Fibroblast of lung (primary cell): Measurements from ENCODE around the gene C1orf198. TPM values are rescaled to one million over a fixed set of nuclear protein-coding genes. Genes with fewer than 3 reads are reported as not detected.

Source experiments
- DNase-seq, 2 donors: peaks; one replicate each; pipeline versions ENCODE4 v3.0.0 to v3.0.0-alpha.2; 2010; ENCODE audit warnings: low read depth in 2 of 2
- H2AFZ ChIP-seq: 2 replicates; pipeline ENCODE4 v1.5.1; 2012; ENCODE audit warnings: low read length, control low read depth, inconsistent platforms
- H3K27ac ChIP-seq: 2 replicates; pipeline ENCODE4 v1.5.1; 2011; ENCODE audit warnings: low read length, control low read depth; ENCODE audit not compliant: insufficient read depth
- H3K27me3 ChIP-seq: 2 replicates; pipeline ENCODE4 v1.5.1; 2011; ENCODE audit warnings: mild to moderate bottlenecking, low read length; ENCODE audit not compliant: control insufficient read depth, insufficient read depth
- H3K36me3 ChIP-seq: 2 replicates; pipeline ENCODE4 v1.5.1; 2011; ENCODE audit warnings: low read length; ENCODE audit not compliant: control insufficient read depth, insufficient read depth
- H3K4me1 ChIP-seq: 2 replicates; pipeline ENCODE4 v1.5.1; 2011; ENCODE audit warnings: low read length; ENCODE audit not compliant: control insufficient read depth, insufficient read depth; ENCODE audit errors: extremely low read depth
- H3K4me2 ChIP-seq: 2 replicates; pipeline ENCODE4 v1.5.1; 2011; ENCODE audit warnings: low read length, control low read depth; ENCODE audit not compliant: insufficient read depth; ENCODE audit errors: extremely low read depth
- H3K4me3 ChIP-seq, 4 experiments: fragments of 200-600 bp in 1 of 4; sonication (generic) in 1 of 4; replicated peaks in 1 of 4; 2 replicates each; pipeline ENCODE4 v1.5.1; 2011 to 2016; ENCODE audit warnings: low read length in 4 of 4, low read depth in 3 of 4, mild to moderate bottlenecking in 3 of 4, control low read depth in 2 of 4, inconsistent platforms in 1 of 4, mixed read lengths in 1 of 4; ENCODE audit not compliant: insufficient read depth in 1 of 4; ENCODE audit errors: control extremely low read depth in 1 of 4
- H3K79me2 ChIP-seq: 2 replicates; pipeline ENCODE4 v1.5.1; 2012; ENCODE audit warnings: mild to moderate bottlenecking, low read length, inconsistent platforms; ENCODE audit not compliant: control insufficient read depth, insufficient read depth
- H3K9ac ChIP-seq: 2 replicates; pipeline ENCODE4 v1.5.1; 2011; ENCODE audit warnings: mild to moderate bottlenecking, low read length, control low read depth; ENCODE audit not compliant: insufficient read depth
- H3K9me3 ChIP-seq: 2 replicates; pipeline ENCODE4 v1.5.1; 2012; ENCODE audit warnings: low read depth, low read length; ENCODE audit not compliant: control insufficient read depth, insufficient read depth
- H4K20me1 ChIP-seq: 2 replicates; pipeline ENCODE4 v1.5.1; 2011; ENCODE audit warnings: low read length; ENCODE audit not compliant: control insufficient read depth, insufficient read depth; ENCODE audit errors: extremely low read depth
- EZH2 ChIP-seq: IDR thresholded peaks from 2 replicates; pipeline ENCODE4 v1.5.1; 2012; ENCODE audit warnings: low read length, control low read depth, mild to moderate bottlenecking; ENCODE audit errors: missing control alignments
- polyA plus RNA-seq, 2 donors: library from polyadenylated mRNA; depleted of rRNA in 1 of 2; stranded (reverse) in 1 of 2; unstranded in 1 of 2; fragments of >200 nt; gene quantifications; 2 replicates each; pipeline ENCODE4 v1.2.1, GENCODE V29; 2011 to 2012; ENCODE audit warnings: missing spikeins in 1 of 2
- total RNA-seq: library from RNA; depleted of rRNA; stranded (reverse); fragments of >200 nt; gene quantifications from 2 replicates; pipeline ENCODE4 v1.2.1, GENCODE V29; 2014
- TF ChIP-seq, protein P1 (sequence below), 2 donors: IDR thresholded peaks in 1 of 2; conservative IDR thresholded peaks in 1 of 2; 1 replicate in 1 of 2; 2 replicates in 1 of 2; pipeline ENCODE4 v1.5.1; 2011 to 2012; ENCODE audit warnings: low read length in 2 of 2, control low read depth in 1 of 2, inconsistent platforms in 1 of 2, low read depth in 1 of 2, mild to moderate bottlenecking in 1 of 2

The C1orf198 gene
- total and polyA plus RNA-seq, 2 donors (not counting 1 experiment from before 2014, with no cell fraction given): 57.8 to 215 TPM

DNA sequence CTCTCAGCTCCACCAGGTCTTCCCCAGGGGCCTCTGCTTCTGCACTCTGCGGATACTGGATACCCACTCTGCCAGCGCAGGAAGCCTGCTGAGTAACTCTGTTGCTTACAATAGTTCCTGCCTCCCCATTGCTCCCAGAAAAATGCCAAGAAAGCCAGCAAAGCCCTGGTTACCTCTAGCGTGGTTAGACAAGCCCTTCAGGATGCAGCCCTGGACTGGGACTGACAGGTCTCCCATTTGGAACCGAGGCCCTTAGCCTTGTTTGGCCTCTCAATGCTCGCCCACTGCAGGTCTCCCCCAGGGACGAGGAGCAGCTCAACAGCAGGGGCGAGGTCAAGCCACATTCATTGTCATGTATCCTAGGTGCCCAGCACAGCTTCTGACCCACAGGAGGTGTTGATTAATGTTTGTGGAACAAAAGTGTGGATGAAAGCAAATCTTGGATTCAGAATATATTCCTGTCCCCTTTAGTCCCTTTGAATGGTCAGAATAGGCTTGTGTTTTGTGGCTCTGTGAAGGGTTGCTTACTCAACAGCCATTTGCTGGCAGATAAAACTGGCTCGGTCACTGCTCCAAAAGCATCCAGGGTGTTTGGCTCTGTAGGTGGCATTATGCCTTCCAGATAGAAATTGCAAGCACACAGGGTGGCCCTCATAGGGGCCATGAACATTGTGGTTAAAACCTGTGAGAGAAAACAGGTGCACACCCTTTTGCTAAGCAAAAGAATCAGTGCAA, 58.9 kb downstream of the C1orf198 start:
- no peak overlapping the region for H3K4me3 ChIP-seq
- no peak overlapping the region for H3K9ac ChIP-seq
- H3K9me3 ChIP-seq: no peaks in the 10 kb centered on the region
- no peak overlapping the region for H3K27ac ChIP-seq
- H2AFZ ChIP-seq: no peak overlapping the region
- H3K79me2 ChIP-seq: no peaks in the 10 kb centered on the region
- no peak for DNase-seq
- H3K4me1 ChIP-seq: no peaks in the 10 kb centered on the region
- no peaks in the 10 kb centered on the region for H4K20me1 ChIP-seq
- peaks cover 2% of the 10 kb centered on the region for H3K27me3 ChIP-seq
- H3K4me2 ChIP-seq: no peak overlapping the region
- H3K36me3 ChIP-seq: no peaks in the 10 kb centered on the region
- TF ChIP-seq EZH2: no peak

DNA sequence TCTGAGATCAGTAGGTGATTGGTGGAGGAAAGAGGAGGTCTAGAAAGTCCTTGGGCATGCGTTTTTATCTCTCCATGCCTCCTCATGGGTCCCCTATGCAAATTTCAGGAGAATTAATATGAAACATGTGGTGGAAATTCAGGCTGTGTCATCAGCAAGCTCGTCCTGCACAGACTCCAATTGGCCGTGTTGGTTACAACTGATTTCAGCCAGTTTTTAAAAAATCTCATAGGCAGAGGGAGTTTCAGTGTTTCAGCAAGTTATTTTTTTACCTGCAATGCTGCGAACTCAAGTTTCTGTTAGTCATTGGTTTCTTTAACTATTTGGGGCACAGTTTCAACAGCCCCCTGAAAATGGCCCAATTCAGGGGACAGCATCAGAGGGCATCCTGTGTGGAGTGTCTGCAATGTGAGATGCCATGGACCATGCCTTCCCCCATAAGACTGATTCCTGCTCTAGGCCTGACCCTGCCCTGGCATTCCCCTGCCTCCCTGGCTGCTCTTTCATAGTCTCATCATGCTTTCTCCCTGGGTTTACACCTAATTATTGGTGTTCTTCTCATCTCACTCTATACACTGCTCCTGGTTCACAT, 59.9 kb downstream of the C1orf198 start:
- no peaks in the 10 kb centered on the region for H3K9me3 ChIP-seq
- H3K27ac ChIP-seq: no peak overlapping the region
- no peaks in the 10 kb centered on the region for H3K36me3 ChIP-seq
- H3K4me3 ChIP-seq: no peak overlapping the region
- no peak overlapping the region for H3K9ac ChIP-seq
- H2AFZ ChIP-seq: no peak overlapping the region
- no peaks in the 10 kb centered on the region for H3K79me2 ChIP-seq
- H4K20me1 ChIP-seq: no peaks in the 10 kb centered on the region
- peaks cover 2% of the 10 kb centered on the region for H3K27me3 ChIP-seq
- H3K4me1 ChIP-seq: no peaks in the 10 kb centered on the region
- TF ChIP-seq, protein P1, sequence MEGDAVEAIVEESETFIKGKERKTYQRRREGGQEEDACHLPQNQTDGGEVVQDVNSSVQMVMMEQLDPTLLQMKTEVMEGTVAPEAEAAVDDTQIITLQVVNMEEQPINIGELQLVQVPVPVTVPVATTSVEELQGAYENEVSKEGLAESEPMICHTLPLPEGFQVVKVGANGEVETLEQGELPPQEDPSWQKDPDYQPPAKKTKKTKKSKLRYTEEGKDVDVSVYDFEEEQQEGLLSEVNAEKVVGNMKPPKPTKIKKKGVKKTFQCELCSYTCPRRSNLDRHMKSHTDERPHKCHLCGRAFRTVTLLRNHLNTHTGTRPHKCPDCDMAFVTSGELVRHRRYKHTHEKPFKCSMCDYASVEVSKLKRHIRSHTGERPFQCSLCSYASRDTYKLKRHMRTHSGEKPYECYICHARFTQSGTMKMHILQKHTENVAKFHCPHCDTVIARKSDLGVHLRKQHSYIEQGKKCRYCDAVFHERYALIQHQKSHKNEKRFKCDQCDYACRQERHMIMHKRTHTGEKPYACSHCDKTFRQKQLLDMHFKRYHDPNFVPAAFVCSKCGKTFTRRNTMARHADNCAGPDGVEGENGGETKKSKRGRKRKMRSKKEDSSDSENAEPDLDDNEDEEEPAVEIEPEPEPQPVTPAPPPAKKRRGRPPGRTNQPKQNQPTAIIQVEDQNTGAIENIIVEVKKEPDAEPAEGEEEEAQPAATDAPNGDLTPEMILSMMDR (conservative IDR thresholded peaks at IDR 0.05 in 1 of 2, IDR thresholded peaks at IDR 0.05 in 1 of 2; ENCODE audit: low read depth in 1 of 2, low read length in 2 of 2): no peak
- no peak for TF ChIP-seq EZH2
- no peak overlapping the region for H3K4me2 ChIP-seq
- DNase-seq: no peak

DNA sequence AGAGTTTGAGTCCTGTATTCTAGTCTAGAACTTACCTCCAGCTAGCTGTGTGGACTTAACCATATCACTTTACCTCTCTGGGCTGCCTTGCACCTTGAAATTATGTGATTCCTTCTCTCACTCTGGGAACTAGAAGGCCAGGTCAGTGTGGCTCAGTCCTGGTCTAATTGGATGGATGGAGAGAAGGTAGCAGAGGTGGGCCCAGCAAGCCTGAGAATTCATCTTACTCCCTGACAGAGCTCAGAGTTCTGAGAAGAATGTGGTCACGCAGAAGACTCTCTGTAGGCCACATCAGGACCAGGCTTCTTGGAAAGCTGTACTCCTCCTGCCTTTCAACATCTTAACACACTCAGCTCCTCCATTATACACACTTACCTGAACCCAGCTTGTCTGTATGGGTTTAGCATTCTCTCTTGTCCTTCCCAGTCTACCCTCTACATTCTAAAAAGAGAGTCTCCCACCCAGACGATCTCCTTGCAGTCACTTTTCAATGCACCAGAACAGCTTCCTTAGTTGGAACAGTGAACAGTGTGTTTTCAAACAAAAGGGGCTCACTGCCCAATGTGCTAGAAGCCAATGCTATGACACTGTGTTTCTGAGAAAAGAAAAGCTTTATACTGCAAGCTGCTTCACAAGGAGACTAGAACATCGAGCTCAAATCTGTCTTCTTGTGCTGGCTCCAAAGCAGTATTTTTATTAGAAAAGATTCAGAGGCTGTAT, 60.6 kb downstream of the C1orf198 start:
- no peak for DNase-seq
- Histone ChIP-seq H4K20me1 (no peaks in the 10 kb centered on the region), H3K9me3 (no peaks in the 10 kb centered on the region), H3K4me3 (no peak overlapping the region), H3K4me1 (no peaks in the 10 kb centered on the region), H3K27me3 (peaks cover 2% of the 10 kb centered on the region), H3K9ac (no peak overlapping the region), H3K36me3 (no peaks in the 10 kb centered on the region), H3K4me2 (no peak overlapping the region), H3K27ac (no peak overlapping the region), H2AFZ (no peak overlapping the region), H3K79me2 (no peaks in the 10 kb centered on the region)
- TF ChIP-seq, protein P1 (conservative IDR thresholded peaks at IDR 0.05 in 1 of 2, IDR thresholded peaks at IDR 0.05 in 1 of 2; ENCODE audit: low read depth in 1 of 2, low read length in 2 of 2): no peak
- TF ChIP-seq EZH2: no peak
